Subcutaneous adipose tissue (tissue), 4 donors: Measurements from ENCODE around the gene POLG2. TPM values are rescaled to one million over a fixed set of nuclear protein-coding genes. Genes with fewer than 3 reads are reported as not detected.

Experiments
- CTCF ChIP-seq: fragments of 450-650 bp; IDR thresholded peaks from one replicate; pipeline ENCODE4 v1.5.1; 2016; ENCODE audit warnings: low read depth, mild to moderate bottlenecking, control low read depth, antibody characterized with exemption, moderate library complexity
- total RNA-seq, 4 donors: library from RNA; depleted of rRNA; stranded (reverse); fragments of >200 nt; gene quantifications; one replicate each; pipeline ENCODE4 v1.1.0, GENCODE V29; 2016

Gene POLG2
- total RNA-seq, 4 donors from 2014 or later = 6.4 to 8.8 (median 7.5) TPM

- no peak for TF ChIP-seq CTCF
Observed at GRCh38 chr17:64534187-64534586, 37.3 kb upstream of the POLG2 start.

- TF ChIP-seq CTCF = no peak
Observed at GRCh38 chr17:64533784-64534183, 36.9 kb upstream of the POLG2 start.

DNA sequence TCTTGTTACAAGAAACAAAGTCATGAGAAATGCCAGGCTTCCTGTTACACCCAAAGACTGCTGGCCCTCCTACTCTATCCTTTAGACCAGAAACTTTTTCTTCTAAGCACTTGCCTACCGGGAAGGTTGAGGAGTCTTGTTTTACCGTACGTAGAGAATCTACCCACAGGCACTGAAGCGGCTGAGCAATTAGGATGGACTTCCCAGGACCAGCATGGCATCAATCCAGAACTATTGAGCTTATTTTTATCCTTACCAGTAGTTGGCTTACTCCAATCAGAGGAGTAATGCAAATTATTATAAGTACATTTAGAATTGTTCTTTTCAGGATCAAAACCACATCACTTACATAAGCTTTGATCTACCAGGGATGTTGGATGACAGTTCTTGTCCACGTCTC lies 35.6 kb upstream of the POLG2 start:
- TF ChIP-seq CTCF = no peak

DNA sequence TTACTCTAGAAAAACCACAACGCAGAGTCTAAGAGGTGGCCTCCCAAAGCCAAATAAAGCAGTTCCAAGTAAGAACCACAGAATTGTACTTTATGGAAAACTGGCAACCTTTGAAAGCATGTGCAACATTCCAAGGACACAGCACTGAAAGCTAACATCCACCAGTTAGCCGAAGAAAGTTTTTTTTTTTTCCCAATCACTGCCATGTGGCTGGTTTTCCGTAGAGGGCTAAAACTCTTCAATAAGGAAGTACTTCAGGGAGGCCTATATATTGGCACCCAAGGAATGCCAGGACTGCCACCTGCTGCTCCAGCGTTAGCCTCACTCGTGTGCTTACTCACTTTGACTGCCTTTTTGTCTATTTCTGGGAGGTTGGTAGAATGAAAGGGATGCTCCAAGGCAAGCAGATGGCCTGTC lies 35.1 kb upstream of the POLG2 start:
- TF ChIP-seq CTCF = no peak

DNA sequence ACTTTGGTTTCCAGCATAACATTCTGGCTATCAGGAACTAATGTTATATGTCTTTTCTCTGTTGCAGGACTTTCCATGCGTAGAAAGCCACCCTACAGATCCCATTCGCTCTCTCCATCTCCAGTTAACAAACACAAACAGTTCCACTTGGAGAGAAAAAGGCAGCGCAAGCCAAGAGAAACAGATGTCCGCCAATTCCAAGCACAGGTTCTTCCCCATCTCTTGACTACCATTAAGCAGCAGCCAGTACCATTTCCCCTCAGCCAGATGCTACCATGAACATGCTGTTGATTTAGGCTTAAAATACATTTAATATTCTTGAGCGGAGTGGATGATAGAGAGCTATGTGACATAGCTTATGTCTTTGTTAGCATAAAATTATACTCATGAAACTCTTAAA lies 32.4 kb upstream of the POLG2 start:
- no peak for TF ChIP-seq CTCF

DNA sequence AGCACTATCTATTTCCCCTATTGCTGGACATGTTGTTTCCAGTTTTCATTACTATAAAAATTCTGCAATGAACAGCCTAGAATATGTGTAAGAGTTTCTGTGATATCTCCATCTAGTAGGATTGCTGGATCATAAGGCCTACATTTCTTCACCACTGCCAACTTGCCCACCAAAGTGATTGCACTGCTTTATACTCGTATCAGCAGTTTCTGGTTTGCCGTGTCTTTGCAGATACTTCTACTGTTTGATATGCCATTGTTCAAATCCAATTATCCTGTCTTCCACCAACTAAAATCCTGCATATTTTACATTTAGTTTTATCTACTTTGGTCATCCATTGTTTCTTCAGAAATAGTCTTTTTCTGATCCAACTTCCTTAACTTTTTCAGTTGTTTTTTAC lies 31.1 kb upstream of the POLG2 start:
- TF ChIP-seq CTCF = no peak

DNA sequence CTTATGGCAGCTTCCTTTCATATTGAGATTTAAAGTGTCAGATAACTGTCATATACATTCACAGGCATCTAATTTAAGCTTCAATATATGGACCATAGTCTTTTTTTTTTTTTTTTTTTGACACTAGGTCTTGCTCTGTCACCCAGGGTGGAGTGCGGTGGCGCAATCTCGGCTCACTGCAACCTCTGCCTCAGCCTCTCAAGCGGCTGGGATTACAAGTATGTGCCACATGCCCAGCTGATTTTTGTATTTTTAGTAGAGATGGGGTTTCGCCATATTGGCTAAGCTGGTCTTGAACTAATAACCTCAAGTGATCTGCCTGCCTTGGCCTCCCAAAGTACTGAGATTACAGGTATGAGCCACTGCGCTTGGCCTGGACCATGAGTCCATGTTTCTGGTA lies 23.5 kb upstream of the POLG2 start:
- TF ChIP-seq CTCF = no peak
